ENCODE data around the gene UGT1A7.

Gene UGT1A7

DNA sequence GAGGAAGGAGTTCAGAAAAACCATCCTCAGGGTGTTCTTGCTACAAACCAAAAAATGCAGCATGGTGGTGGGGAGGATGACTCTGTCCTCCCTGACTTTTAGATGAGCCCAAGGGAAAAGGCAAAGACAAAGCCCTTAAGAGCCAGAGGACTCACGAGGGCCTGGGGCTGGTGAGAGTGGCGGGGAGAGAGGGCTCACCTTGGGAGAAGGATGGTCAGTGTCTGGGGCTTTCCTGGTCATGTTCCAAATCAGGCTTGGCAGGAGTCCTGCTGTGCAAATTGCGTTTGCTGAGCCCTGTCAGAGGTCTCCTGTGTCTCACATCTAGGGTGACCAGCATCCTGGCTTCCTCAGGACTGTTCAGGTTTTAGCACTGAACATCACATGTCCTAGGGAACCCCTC is 83.1 kb downstream of the UGT1A7 start:
- DNase-seq, result no peak

DNA sequence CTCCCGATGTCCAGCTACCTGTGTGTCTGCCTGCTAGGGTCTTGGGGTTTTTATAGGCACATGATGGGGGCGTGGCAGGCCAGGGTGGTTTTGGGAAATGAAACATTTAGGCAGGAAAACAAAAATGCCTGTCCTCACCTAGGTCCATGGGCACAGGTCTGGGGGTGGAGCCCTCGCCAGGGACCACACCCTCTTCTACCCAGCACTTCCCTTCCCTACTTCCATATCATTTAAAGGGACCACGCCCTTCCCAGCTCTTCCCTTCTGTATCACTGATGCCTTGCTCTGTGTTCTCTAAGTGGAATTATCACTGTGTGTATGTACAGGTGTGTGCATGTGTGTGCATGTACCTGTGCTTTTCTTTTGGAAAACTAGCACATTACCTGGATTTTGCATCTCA is 84.7 kb downstream of the UGT1A7 start:
- DNase-seq, result no peak

DNA sequence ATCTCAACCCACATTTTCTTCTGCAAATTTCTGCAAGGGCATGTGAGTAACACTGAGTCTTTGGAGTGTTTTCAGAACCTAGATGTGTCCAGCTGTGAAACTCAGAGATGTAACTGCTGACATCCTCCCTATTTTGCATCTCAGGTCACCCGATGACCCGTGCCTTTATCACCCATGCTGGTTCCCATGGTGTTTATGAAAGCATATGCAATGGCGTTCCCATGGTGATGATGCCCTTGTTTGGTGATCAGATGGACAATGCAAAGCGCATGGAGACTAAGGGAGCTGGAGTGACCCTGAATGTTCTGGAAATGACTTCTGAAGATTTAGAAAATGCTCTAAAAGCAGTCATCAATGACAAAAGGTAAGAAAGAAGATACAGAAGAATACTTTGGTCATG is 86.4 kb downstream of the UGT1A7 start:
- no peak for DNase-seq

DNA sequence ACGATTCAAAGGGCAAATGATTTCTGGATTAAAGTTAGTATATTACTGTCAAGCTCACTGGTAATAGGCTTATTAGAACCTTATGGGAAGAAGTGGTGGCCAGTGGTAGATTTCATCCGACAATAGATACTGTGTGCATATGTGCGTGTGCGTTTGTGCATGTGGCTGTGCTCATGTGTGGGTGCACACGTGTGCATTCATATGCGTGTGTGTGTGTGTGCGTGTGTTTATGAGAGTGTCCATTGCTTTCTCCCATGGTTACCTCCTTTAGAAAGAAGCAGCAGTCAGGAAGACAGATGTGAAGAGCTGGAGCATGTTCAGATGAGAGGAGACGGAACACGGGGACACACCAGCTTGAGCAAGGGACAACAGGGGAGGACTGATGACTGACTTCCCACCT is 87.6 kb downstream of the UGT1A7 start:
- DNase-seq, result no peak

DNA sequence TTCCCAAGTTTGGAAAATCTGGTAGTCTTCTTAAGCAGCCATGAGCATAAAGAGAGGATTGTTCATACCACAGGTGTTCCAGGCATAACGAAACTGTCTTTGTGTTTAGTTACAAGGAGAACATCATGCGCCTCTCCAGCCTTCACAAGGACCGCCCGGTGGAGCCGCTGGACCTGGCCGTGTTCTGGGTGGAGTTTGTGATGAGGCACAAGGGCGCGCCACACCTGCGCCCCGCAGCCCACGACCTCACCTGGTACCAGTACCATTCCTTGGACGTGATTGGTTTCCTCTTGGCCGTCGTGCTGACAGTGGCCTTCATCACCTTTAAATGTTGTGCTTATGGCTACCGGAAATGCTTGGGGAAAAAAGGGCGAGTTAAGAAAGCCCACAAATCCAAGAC is 90.5 kb downstream of the UGT1A7 start:
- no peak for DNase-seq

DNA sequence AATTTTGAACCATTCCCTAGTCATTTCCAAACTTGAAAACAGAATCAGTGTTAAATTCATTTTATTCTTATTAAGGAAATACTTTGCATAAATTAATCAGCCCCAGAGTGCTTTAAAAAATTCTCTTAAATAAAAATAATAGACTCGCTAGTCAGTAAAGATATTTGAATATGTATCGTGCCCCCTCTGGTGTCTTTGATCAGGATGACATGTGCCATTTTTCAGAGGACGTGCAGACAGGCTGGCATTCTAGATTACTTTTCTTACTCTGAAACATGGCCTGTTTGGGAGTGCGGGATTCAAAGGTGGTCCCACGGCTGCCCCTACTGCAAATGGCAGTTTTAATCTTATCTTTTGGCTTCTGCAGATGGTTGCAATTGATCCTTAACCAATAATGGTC is 90.9 kb downstream of the UGT1A7 start:
- no peak for DNase-seq

DNA sequence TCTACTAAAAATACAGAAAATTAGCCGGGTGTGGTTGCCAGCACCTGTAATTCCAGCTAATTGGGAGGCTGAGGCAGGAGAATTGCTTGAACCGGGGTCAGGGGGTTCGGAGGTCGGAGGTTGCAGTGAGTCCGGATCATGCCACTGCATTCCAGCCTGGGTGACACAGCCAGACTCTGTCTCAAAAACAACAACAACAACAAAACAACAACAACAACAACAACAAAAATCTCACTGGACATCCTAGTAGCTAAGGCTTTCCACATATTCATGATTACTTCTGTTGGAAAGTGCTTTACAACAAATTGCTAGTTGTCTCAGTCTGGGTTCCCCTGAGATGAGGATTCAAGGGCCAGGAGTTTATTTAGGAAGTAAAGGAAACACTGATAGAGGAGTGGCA is 92.2 kb downstream of the UGT1A7 start:
- no peak for DNase-seq

DNA sequence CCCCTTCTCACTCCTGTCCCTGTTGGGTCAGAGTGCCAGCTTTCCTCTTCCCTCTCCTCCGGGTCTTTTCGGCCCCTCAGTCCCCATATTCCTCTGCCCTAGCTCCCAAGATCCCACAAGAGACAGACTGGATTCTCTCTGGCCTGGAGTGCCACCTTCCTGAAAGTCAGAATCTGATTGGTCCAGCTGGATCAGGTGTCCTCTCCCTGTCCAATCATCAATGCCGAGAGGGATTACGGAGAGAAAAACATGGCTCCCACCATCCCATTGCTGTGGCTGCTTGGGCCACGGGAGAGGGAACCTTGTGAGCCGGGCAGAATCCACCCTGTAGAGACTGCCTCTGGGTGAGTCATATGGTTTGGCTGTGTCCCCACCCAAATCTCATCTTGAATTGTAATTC is 93.7 kb downstream of the UGT1A7 start:
- DNase-seq, result no peak

DNA sequence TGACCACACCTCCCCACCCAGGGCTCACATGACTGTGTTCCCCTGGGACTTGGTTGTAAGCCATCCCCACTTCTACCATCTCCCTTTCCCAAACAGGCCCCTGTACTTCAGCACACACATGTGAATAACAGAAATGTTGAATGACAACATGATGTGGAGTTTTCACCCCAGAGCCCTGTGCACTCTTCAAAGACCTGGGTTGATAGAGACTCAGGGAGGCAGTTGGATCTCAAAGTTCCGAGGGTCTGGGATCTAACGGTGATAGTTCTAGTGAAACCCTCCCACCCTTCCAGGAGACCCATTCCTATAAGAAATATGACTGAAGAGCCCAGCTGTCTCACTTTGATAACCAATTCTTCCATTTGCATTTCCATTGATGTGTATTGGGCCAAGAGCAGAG is 96.3 kb downstream of the UGT1A7 start, which contains the start of gene MROH2A:
TSS of gene MROH2A (plus strand) at position 301 of the 400 bp plus-strand sequence. CDS start 1,029 bp downstream, outside the sequence.
- no peak for DNase-seq

DNA sequence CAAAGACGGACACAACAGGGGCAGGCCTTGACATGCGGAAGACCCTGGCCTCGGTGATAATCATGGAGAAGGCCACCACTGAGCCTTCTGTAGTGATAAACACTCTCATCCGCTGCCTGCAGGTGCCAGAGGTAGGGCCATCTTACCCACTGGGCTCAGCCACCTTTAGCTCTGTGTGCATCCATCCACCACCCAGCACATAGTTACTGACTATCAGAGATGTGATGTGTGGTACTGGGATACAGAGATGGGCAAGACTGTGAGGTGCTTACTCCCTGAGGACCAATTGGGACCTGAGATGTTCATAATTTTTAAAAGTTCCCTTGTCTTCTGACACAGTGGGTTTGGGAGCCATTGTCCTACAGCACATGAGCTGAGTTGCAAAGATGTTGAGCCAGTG is 98.0 kb downstream of the UGT1A7 start:
- DNase-seq, result no peak

DNA sequence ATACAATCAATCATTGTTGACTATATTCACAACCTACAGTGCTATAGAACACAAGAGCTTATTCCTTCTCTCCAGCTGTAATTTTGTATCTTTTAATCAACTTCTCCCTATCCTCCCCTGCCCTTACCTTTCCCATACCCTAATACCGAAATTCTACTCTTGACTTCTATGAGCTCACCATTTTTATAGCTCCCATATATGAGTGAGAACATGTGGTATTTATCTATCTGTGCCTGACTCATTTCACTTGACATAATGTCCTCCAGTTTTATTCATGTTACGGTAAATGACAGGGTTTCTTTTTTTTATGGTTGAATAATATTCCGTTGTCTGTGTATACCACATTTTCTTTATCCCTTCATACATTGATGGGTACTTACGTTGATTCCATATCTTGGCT is 99.1 kb downstream of the UGT1A7 start:
- DNase-seq, result no peak

DNA sequence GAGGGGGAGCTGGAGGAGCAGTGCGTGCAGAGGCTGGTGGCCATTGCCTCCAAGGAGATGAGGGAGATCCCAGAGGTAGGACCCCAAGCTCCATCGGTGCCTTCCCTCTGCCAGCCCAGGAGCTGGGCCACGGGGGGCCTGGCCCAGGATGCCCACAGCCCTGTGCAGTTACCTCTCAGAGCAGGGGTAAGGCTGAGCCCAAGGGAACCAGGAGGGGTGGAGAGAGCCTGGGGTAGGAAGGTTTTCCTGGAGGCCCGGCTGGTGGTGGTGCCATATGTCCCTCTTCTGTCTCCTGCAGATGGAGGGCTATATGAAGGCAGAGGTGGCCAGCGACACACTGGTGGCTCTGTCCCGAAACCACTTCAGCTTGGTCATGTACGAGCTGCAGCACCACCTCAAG is 107.9 kb downstream of the UGT1A7 start:
- DNase-seq, result no peak

DNA sequence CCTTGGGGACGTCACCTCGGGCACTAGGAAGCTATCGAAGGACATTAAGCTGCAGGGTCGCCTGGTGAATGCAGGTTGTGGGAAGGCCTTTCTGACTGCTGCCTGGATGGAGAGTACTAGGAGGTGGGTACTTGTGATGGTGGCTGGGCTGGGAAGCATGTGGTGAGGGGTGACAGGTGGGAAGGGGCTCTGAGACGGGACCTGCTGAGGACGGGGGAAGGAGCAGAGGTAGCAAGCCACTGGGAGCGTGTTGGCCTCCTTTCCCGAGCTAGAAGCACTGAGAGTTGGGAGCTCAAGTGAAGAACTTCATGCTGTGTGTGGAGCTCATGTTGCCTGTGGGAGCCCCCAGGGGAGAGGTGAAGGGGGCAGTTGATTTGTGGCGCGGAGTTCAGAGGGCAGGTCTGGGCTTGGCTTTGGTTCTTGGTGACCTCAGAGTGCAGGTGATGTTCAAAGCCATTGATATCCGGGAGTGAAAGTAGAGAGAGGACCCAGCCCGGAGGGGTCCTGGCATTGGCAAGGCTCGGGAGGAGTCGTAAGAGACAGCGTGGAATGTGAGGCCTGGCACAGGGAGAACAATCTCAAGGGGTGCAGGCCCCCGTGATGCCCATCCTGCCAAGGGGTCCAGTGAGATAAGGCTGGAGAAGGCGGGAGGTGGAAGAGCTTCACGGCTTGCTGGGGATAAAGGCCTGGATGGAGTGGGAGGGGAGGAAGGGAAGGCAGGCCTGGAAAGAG is 109.6 kb downstream of the UGT1A7 start:
- DNase-seq, result no peak

DNA sequence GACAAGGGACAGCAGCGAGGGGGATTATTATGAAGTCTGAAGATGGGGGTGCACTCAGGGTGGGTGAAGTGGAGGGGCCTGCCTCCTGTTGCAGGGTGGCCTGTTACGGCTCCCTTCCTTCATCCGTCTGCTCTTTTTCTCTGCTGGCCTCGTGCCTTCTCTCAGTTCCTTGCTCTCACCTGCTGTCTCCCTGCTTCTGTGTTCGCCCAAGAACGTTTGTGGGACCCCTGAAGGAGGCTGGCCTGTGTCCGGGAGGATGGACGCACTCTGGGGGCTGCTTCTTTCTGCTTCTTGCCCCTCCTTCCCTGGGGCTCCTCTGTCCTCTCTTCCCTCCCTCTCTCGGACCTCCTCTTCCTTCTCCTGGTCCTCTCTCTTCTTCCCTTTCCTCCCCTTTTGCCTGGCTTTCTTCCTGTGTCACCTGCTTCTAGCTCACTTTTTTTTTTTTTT is 110.2 kb downstream of the UGT1A7 start:
- no peak for DNase-seq

DNA sequence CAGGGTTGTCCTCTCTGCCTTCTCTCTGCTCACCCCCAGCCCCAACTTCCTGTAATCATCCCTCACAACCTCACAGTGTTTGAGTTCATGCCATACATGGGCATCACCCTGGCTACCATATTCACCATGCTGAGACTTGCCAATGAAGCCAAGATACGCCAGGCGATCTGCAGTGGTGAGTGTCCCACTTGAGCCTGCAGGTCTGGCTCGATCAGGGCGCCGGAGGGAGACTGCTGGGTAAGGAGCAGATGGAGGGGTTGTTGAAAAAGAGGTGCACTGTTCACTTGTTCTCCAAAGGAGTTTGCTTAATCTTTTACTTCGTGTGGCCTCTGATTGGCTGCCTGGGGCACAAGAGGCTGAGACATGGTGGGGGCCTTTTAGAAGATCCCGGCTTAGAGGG is 111.0 kb downstream of the UGT1A7 start:
- no peak for DNase-seq

DNA sequence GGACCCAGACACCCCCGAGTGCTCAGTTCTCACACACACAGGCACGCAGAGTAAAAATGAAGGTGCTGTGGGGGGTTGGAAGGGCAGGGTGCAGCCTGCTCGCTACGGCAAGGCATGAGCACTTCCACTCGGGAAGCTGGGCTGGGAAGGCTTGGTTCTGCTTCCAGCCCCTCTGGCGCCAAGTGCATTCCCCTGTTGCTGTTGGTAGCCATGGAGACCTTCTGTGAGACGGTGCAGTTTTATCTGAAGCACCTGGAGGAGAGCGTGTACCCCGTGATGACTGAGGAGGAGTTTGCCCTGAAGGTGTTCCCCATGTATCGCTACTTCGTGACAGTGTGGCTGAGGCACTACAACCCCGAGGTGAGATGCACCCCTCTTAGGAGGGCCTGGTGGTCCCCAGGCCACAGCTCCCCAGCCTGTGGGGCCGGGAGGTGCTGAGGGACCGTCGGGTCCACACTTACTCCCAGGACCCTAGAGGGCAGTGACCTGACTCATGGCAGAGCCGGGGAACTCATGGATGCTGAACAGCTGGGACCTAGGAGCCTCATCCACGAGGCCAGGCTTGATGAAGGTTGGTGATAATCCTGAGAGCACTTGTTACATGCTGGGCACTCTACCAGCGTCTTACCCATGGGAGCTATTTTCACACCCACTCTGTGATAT is 111.9 kb downstream of the UGT1A7 start:
- DNase-seq, result no peak

DNA sequence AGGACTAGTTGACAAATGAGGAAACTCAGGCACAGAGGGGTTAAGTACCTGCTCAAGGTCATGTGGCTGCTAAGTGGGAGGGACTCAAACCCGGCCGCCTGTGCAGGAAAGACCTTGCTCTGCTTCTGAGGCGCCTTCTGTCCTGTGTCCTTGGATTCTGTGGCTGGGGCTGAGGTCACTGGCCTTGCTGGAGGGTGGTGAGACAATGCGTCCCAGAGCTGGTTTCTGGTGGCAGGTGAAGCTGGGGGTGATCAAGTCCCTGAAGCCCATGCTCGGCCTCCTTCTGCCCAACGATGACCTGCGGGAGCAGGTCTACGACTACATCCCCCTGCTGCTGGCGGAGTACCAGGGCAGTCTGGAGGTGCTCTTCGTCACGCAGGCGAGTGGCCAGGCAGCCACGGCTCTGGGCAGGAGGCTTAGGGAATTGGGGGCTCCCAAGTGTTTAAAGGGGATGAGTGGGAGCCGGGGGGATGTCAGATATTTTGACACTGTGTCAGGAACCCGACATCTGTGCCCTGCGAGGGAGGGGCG is 112.5 kb downstream of the UGT1A7 start:
- DNase-seq, result no peak

DNA sequence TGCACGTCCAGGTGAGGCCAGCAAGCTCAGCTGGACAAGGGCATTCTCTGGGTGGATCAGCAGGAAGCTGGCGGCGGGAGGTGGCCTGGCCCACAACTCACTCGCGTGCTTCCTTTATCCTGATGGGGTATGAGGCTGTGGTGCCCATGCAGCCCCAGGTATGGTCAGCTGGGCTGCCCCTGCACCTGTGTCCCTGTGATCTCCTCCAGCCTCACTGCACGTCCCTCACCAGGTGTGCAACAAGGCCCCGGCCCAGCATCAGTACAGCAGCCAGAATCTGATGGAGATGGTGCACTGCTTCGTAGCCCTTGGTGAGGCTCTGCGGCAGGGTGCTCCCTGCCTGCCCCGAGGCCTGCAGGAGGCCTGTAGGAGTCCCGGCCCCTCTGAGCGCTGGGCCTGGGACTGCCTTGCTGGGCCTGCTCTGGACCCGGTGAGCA is 114.1 kb downstream of the UGT1A7 start:
- DNase-seq, result no peak

DNA sequence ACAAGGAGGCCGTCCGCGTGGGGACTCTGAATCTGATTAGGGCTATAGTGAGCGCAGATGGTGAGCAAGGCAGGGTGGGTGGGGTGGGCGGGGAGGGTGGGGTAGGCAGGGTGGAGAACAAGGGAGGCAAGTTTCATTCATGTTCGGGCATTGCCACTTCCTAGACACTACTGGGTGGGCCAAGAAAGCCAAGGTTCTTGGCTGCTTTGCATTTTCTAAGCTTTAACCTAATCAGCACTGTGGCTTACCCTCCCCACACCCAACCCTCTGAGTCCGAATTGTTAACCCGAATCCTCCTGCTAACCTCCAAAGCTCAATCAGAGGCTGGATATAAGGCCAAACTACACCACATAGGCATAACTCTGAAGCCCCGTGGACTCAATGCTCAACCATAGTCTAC is 114.6 kb downstream of the UGT1A7 start:
- no peak for DNase-seq

DNA sequence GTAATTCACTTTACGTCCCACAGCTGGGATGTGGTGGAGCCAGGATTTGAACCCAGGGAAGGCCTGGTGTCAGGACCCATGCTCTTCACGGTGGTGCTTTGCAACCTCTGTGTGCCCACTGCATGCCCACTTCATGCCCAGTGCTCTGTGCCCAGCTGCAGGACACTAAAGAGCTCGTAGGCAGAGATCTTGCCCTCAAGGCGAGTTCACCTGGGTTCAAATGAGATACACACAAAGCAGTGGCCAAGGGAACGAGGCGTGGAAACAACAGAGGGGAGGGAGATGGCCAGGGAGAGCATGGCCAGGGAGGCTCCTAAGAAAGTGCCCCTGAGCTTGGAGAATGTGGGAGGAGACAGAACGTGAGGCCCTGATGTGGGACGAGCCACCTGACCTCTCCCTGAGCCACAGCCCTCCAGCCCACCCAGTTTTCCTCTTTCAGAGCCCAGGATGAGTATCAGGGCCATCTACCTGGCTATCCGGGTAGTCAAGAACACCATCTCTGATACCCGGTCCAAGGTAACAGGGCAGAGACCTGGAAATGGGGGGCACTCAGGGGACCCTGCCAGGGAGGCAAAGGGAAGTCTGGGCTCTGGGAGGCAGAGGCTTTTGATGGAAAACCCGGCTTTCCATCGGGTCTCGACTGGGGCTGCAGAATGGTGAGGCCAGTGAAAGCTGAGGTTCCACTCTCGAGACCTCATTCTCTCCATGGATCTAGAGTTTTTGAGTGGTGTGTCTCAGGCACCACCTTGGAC is 116.8 kb downstream of the UGT1A7 start:
- no peak for DNase-seq

DNA sequence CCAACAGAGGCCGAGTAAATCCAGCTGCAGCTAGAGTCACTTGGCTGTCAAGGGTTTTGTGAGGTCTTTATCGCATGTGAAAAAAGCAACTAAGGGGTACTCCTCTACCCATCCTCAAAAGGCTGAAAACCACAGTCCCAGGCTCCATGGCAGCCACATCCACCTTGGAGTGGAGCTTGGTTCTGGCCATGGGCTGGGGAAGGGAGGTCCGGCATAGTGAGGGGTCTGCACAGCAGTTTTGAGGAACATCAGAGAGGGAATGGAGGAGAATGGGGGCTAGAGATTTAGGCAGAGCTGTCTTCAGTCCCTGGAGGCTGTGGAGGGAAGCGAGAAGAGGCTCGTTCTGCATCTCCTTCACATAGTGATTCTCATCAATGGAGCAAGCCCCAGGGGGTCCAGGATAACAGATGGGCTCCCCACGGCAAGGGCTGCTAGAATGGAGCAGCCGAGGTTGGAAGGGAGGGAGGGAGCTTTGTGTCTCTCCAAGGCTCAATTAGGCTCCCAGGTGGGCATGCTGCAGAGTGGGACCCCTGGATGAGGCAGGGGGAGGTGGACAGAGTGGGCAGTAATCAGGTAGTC is 117.5 kb downstream of the UGT1A7 start:
- DNase-seq, result no peak

DNA sequence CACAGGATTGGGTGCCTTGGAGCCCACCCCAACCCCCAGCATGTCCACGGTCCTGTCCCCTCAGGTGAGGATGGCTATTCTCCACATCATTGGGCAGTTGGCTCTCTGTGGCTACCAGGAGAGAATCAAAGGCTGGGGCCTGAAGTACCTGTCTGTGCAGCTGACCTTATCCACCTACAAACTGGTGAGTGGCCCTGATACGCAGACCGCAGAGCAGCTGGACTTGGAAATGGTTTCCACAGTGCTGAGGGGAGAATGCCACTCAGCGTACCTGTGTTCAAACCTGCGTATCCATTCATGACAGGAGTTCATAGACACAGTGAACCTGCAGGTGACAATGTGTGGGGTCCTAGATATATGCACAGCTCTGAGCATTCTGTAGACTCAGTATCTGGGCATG is 118.0 kb downstream of the UGT1A7 start:
- DNase-seq, result no peak

DNA sequence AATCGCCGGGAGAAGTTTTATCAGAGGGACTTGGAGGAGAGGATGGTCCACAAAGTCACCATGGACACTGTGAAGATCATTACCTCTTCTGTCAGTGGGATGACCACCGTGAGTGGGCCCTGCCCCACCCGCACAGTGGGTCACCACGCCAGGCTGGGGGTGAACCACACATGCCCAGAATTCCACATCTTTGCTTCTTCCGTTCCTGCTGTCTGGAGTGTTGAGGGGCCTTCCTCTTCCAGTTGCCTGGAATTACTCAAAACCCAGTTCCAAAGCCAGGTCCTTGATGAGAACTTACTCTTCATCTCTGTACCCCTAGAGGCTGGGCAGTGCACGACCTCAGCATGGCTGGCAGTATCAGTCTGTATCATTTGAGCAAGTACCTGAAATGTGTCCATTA is 118.5 kb downstream of the UGT1A7 start:
- no peak for DNase-seq

Data from stimulated activated CD4-positive, alpha-beta T cell treated with anti-CD3 and anti-CD28 coated beads, Interleukin-2, amount 100 ng/mL, for 48 hours (primary cell).